ENCODE data around the gene SBK2. TPM values are rescaled to one million over a fixed set of nuclear protein-coding genes. Genes with fewer than 3 reads are reported as not detected.
"Not testable (repeated sequence)": the region's sequence is repeated elsewhere in the genome, so short reads cannot be mapped to it uniquely, and the experiment has no call there.

Gene SBK2
- total RNA-seq, 2 donors from 2014 or later, result not detected

DNA sequence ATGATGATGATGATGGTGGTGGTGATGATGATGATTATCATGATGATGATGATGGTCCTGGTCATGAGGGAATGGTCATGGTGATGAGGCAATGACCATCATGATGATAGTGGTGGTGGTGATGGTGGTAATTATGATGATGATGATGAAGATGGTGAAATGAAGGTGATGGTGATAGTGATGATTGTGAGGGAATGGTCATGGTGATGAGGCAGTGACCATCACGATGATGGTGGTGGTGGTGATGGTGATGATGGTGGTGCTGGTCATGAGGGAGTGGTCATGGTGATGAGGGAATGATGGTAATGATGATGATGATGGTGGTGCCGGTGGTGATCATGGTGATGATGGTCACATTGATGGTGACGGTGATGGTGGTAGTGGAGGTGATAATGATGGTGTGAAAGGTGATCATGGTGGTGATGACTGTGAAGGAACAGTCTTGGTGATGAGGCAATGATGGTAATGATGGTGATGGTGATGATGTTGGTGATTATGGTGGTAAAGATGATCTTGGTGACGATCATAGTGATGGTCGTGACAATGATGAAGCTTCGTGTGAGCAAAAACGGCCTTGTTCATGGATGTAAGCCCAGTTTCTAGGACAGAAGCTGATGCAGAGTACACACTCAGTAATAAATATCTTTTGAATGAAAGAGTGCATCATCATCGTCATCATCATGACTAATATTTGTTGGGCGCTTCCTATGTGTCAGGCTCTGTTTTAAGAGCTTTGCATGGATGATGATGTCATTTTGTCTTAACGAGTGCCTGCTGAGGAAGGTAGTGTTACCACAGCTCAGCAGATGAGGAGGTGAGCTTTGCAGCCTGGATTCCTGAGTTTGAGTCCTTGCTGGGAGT, 17.3 kb downstream of the SBK2 start:
- no peak for DNase-seq (ENCODE audit: low spot score)
- intact Hi-C loops (cut with DNase I), result loop anchor here (5.0 kb wide), 2 partner anchors 68 to 88 kb away; partner anchors contain the start of gene ZNF865 (in 2 of the 2)

- intact Hi-C loops (cut with DNase I), result loop anchor here (5.0 kb wide), 2 partner anchors 70 to 90 kb away; partner anchors contain the start of gene ZNF865 (in 2 of the 2)
These were observed 19.9 kb downstream of the SBK2 start for GRCh38 chr19:55516878-55517620.

DNA sequence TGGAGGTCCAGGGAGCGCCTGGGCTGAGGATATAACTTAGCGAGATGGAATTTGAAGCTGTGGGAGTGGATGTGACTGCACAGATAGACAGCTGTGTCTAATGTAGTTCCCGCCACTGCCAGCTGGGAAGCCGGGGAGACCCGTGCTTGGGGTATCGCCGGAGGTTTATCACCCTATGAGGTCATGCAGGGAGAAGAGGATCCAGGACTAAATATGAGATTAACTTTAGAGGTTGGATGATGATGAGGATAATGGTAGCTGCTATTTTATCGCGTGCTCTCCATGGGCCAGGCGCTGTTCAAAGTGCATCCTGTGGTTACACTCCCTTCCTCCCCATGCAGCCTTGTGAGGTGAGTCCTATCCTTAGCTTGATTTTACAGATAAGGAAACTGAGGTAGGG, 28.8 kb downstream of the SBK2 start:
- no peak for DNase-seq (ENCODE audit: low spot score)
- intact Hi-C loops (cut with DNase I), result loop anchor here in 1 of 2 donors (10.0 kb wide), 2 partner anchors 213 to 363 kb away; partner anchors contain the start of gene TNNT1

More at GRCh38 chr19:55516878-55517620, 19.9 kb downstream of the SBK2 start:
- peak; percentile 98 for DNase-seq (ENCODE audit: low spot score)

DNA sequence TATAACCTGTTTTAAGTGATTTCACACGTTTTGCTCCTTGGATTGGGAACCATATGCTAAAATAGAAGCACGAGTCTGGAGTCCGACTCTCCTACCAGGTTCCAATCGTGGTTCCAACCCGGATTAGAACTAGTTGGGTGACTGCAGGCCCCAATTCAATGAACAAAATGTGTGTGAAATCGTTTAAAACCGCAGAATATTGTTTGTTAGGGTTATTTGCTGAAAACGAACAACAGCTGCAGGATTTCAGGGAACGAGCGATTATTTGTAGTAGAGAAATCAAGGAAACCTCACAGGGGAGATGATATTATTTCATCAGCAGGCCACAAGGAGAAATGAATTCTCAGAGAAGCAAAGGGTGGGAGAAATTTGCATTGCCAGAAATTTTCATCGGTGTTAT, 32.0 kb downstream of the SBK2 start:
- no peak for DNase-seq (ENCODE audit: low spot score)
- intact Hi-C loops (cut with DNase I), result loop anchor here (5.0 to 10.0 kb wide), 3 partner anchors 38 to 360 kb away; partner anchors contain the start of gene TNNT1 (in 1 of the 2)

DNA sequence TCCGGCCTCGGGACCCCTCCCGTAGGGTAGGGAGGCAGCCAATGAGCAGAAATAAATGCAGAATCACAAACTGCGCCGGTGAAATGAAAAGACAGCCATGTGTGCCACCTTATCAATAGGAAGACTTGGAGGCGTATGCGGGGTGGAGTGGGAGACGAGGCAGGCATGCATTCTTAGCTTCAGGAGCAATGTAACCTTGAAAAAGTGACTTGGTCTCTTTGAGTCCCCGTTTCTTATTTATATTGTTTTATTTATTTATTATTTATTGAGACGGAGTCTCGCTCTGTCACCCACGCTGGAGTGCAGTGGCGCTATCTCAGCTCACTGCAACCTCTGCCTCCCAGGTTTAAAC, 32.7 kb downstream of the SBK2 start:
- intact Hi-C loops (cut with DNase I), result loop anchor here (5.0 to 10.0 kb wide), 3 partner anchors 37 to 359 kb away; partner anchors contain the start of gene TNNT1 (in 1 of the 2)
- DNase-seq (ENCODE audit: low spot score), result no peak

- intact Hi-C loops (cut with DNase I), result loop anchor here (5.0 to 10.0 kb wide), 3 partner anchors 36 to 359 kb away; partner anchors contain the start of gene TNNT1 (in 1 of the 2)
- peak; percentile 98 for DNase-seq (ENCODE audit: low spot score)
These were observed 33.3 kb downstream of the SBK2 start for GRCh38 chr19:55503502-55504251.

GRCh38 chr19:55503157-55503501, 33.8 kb downstream of the SBK2 start:
- intact Hi-C loops (cut with DNase I), result loop anchor here (5.0 to 10.0 kb wide), 3 partner anchors 36 to 358 kb away; partner anchors contain the start of gene TNNT1 (in 1 of the 2)
- DNase-seq (ENCODE audit: low spot score), result no peak

DNA sequence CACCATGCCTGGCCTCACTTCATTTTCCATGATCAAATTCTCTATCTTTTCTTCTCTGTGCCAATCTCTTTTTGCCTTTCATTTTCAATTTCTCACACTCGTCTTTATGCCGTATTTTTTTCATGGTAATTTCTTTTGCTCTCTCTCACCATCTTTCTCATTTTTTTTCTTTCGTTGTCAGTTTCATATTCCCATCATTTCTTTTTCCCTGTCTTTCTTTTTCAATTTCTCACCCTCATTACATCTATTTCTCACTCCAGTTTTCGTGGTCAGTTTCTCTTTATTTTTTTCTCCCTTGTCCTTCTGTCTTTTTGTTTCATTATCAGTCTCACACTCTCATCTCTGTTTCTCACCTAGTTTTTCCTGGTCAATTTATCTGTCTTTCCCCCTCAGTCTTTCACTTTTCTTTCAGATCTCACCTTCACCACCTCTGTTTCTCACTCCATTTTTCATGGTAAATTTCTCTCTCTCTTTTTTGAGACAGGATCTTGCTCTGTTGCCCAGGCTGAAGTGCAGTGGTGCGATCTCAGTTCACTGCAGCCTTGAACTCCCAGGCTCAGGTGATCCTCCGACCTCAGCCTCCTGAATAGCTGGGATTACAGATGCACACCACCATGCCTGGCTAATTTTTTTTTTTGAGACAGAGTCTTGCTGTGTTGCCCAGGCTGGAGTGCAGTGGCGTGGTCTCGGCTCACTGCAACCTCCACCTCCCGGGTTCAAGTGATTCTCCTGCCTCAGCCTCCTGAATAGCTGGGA, 34.6 kb downstream of the SBK2 start:
- intact Hi-C loops (cut with DNase I), result loop anchor here (5.0 to 10.0 kb wide), 3 partner anchors 35 to 358 kb away; partner anchors contain the start of gene TNNT1 (in 1 of the 2)
- no peak for DNase-seq (ENCODE audit: low spot score)

DNA sequence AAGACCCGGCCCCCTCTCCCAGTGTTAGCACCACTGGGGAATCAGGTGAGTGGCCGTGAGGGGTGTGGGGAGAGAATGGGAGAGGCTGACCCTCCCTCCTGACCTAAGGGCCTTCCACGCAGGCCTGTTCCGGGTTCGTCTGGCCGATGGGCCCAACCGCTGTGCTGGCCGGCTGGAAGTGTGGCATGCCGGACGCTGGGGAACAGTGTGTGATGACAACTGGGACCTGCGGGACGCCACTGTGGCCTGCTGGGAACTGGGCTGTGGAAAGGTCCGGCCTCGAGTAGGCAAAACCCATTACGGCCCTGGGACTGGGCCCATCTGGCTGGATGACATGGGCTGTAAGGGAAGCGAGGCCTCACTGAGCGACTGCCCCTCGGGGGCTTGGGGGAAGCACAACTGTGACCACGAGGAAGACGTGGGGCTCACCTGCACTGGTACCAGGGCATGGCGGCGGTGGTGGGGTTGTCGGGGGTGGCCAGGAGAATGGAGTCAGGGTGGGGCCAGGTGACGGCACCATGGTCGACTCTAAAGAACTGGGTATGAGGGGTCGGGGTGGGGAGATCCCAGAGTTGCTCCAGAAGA, 36.5 kb downstream of the SBK2 start:
- intact Hi-C loops (cut with DNase I), result loop anchor here (5.0 to 10.0 kb wide), 3 partner anchors 33 to 356 kb away; partner anchors contain the start of gene TNNT1 (in 1 of the 2)
- no peak for DNase-seq (ENCODE audit: low spot score)

DNA sequence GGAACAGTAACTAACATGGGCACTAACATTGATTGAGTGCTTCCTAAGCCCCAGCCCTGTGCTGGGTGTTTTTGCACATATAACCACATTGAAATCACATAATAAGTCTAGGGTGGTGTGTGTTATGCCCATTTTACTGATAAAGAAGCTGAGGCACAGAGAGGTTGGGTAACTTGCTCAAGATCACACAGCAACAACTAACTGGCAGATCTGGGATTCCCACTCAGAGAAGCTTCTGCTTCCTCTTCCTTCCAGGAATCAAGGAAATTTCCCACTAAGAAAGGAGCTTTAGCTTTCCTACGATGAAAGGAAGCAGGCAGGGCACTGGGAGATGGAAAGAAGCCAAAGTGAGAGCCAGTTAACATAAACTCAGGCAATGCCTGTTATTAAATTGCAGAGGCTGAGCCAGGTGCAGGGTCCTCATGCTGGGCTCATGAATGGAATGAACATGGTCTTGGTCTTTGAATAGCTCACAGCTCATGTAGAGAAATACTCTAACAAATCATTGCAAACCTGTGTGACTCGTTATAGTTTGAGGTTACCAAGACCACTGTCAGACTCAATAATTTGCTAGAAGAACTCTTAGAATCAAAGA, 38.6 kb downstream of the SBK2 start:
- intact Hi-C loops (cut with DNase I), result no loop called here
- no peak for DNase-seq (ENCODE audit: low spot score)

GRCh38 chr19:55497763-55498162, 39.2 kb downstream of the SBK2 start:
- DNase-seq (ENCODE audit: low spot score), result no peak
- intact Hi-C loops (cut with DNase I), result no loop called here

GRCh38 chr19:55496820-55497219, 40.1 kb downstream of the SBK2 start:
- intact Hi-C loops (cut with DNase I); DNase-seq (ENCODE audit: low spot score): not testable (repeated sequence)

DNA sequence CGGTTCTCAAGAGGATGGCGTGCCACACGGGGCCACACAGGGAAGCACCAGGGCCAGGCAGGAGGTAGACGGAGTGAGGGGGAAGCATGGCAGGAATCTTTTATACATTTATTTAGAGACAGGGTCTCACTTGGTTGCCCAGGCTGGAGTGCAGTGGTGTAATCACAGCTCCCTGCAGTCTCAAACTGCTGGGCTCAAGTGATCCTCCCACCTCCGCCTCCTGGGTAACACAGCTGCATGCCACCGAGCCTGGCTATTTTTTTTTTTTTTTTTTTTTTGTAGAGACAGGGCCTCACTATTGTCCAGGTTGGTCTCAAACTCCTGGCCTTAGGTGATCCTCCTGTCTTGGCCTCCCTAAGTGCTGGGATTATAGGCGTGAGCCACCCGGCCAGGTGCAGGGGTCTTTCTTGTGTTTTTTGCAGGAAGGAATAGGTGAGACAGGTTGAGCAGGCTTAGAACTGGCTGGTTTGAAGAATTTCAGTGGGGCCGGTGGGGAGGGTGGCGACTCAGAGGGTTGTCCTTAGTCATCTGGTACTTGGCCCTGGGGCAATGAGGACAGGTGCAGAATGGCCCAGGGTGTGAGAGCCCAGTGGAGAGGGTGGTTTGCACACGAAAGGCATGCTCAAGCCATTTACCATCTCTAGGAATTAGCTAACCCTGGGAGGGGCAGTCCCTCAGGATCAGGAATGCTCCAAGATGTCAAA, 41.1 kb downstream of the SBK2 start:
- no peak for DNase-seq (ENCODE audit: low spot score)
- intact Hi-C loops (cut with DNase I), result no loop called here

GRCh38 chr19:55494172-55494761, 42.7 kb downstream of the SBK2 start:
- DNase-seq (ENCODE audit: low spot score), result peak; percentile 88
- intact Hi-C loops (cut with DNase I), result no loop called here

GRCh38 chr19:55493645-55494171, 43.2 kb downstream of the SBK2 start:
- intact Hi-C loops (cut with DNase I), result no loop called here
- no peak for DNase-seq (ENCODE audit: low spot score)

DNA sequence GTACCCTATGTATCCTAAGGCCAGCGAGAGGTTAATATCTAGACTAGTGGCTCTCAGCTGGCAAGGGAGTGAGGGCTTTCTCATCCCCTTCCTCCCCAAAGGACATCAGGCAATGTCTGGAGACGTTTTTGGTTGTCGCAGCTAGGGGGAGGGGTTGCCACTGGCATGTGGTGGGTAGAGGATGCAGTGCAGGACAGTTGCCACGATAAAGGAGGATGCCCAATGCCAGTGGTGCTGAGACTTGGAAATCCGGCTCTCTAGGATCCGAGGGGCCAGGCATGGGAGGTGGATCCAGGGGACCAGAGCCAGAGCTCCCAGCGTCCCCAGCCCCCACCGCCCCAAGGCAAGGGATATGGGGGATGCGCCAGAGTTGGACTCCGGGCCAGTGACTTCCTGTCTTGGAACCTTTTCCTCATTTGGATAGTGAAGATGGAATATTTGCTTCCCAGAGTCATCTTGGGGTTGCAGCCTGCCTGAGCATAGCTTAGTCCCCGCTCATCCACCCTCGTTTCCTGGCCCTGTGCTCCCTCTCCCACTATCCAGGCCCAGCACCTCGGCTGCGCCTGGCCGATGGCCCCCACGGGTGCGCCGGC, 43.8 kb downstream of the SBK2 start:
- intact Hi-C loops (cut with DNase I), result no loop called here
- no peak for DNase-seq (ENCODE audit: low spot score)
